AG10803 (cell line): ENCODE measurements around the gene SERPINI2.

ENCODE experiments used
- DNase-seq: peaks from one replicate; pipeline ENCODE4 v3.0.0; 2010; ENCODE audit warnings: low read depth
- H3K4me3 ChIP-seq: 2 replicates; pipeline ENCODE4 v1.5.1; 2011; ENCODE audit warnings: mild to moderate bottlenecking, low read length, control low read depth
- TF ChIP-seq, protein P1 (sequence below): conservative IDR thresholded peaks from 2 replicates; pipeline ENCODE4 v1.5.1; 2011; ENCODE audit warnings: mild to moderate bottlenecking, low read length, control low read depth, inconsistent platforms

Gene SERPINI2

DNA sequence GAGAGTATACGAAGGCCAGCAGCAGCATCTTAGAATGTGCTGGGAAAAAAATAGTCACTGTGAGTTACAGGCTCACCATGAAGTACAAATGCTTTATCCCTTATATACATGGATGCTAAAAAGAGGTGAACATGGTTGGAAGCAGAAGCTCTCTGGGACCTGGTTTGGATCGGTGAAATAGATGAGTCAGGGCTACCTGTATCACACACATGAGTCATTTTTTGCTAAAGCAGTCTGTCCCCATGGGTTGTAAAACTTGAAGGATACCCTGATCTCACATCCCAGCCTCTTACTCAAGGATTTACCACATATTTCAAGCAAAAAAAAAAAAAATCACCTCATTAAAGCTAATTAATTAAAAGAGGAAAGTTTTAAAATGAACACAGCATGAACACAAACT is 6.9 kb upstream of the SERPINI2 start:
- no peak overlapping the region for H3K4me3 ChIP-seq
- TF ChIP-seq, protein P1, sequence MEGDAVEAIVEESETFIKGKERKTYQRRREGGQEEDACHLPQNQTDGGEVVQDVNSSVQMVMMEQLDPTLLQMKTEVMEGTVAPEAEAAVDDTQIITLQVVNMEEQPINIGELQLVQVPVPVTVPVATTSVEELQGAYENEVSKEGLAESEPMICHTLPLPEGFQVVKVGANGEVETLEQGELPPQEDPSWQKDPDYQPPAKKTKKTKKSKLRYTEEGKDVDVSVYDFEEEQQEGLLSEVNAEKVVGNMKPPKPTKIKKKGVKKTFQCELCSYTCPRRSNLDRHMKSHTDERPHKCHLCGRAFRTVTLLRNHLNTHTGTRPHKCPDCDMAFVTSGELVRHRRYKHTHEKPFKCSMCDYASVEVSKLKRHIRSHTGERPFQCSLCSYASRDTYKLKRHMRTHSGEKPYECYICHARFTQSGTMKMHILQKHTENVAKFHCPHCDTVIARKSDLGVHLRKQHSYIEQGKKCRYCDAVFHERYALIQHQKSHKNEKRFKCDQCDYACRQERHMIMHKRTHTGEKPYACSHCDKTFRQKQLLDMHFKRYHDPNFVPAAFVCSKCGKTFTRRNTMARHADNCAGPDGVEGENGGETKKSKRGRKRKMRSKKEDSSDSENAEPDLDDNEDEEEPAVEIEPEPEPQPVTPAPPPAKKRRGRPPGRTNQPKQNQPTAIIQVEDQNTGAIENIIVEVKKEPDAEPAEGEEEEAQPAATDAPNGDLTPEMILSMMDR: no peak
- no peak for DNase-seq

DNA sequence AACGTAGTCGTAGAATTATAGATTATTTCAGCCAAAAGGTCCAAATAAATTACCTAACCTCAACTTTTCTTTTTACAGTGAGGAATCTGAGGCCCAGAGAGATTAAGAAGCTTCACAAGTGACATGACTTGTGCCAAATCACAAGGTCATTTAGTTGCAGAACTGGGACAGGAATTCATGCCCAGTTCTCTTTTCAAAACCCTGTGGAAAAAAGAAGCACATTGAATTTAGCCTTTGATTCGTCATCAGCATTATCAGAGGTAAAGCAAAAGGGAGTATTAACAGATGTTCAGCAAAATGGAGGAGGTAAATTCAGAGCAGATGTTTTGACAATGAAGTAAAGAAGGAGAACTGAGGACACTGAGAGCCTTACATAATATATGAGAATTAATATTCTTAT is 4.5 kb downstream of the SERPINI2 start:
- TF ChIP-seq, protein P1: no peak
- DNase-seq: no peak
- no peak overlapping the region for H3K4me3 ChIP-seq

DNA sequence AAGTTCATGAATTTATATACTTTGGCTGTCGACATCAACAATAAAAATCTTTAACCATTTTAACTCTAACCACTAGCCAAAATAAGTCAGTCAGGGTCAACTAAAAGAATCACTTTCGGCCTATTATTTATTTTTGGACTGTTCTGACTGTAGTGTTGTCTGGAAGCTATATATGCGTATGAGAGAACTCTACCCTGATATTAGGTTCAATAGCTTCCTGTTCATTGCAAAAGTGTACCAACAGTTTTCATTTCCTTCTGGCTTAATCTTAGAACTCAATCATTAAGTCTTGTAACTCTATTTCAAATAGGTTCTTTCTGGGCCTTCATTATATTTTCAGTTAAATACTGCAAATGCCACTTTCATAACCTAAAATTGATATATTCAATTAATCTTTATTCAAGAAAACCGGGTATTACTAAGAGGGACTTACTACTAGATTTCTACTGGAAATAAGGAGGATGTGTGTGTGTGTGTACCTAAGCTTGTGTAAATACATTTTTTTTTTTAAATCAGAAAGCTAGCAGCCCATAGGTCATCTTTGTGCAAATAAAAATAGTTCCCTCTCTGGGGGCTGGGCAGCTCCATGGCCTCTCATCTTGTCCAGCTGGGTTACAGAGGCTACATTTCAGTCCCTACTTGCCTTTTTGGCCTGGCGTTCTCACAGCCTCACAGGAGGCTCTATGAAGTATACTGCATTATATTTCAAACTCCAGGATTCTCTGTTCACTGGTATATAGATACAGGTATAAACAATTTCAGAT is 5.8 kb downstream of the SERPINI2 start:
- no peak overlapping the region for H3K4me3 ChIP-seq
- TF ChIP-seq, protein P1: no peak
- DNase-seq: no peak

DNA sequence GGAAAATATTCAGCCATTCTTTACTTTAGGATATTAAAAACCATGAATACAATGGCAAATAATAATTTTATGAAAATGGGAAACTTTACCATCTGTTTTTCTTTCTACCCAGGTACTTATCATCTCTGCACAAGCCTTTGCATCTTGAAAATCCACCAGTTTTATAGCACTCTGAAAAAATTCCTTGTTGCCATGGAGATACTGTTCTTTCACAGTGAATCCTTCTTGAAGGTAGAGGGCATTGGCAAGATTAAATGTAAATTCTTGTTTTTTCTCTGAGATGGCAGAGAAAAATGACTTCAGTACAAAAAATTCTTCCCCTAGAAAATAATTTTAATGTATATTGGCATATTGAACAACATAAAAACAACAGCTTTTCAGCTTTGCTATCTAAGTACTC is 6.9 kb downstream of the SERPINI2 start:
- DNase-seq: no peak
- TF ChIP-seq, protein P1: no peak
- no peak overlapping the region for H3K4me3 ChIP-seq

DNA sequence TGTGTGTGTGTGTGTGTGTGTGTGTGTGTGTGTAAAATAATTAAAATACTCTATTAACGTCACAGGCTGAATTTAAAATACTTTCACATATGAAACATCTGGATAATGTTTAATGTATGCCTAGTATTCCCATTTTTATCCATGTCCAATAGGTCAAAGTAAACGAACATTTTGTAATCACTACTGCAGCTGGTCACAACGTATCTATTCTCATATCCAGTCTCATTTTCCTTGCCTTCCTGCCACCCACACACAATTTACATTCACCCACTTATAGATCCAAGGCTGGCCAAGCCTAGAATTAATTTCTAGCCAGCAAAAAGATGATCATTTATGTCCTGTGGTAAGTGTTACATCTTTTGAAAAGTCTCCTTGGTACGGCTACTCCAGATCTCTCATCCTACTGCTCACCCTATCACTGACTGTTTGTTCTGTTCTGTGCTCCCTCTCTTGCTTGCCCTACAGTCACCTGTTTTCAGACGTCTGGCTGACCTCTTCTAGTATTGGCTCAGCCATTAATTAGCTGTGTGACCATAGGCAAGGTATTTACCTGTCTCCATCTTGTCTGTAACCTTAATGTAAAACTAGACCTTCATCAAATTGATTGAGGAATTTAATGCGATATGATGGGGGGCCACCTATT is 17.6 kb downstream of the SERPINI2 start:
- no peak for DNase-seq
- H3K4me3 ChIP-seq: no peak overlapping the region
- TF ChIP-seq, protein P1: no peak

DNA sequence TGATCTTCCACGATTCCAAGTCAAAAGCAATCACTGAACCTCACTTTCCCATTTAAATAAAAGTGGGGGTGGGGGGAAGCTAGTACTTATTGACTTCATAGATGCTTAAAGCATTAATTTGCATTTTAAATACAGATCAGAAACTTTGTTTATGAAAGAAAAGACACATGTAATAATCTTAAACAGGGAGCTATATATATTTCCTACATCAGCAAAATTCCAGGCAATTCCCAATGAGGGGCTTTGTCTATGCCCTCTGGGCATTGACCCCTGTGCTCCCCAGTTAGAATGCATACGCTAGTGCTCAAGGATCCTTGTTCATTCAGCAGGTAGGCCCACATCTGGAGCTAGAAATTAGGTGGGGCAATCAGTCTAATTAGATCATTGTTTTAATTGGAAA is 20.0 kb downstream of the SERPINI2 start:
- no peak overlapping the region for H3K4me3 ChIP-seq
- DNase-seq: no peak
- TF ChIP-seq, protein P1: no peak

DNA sequence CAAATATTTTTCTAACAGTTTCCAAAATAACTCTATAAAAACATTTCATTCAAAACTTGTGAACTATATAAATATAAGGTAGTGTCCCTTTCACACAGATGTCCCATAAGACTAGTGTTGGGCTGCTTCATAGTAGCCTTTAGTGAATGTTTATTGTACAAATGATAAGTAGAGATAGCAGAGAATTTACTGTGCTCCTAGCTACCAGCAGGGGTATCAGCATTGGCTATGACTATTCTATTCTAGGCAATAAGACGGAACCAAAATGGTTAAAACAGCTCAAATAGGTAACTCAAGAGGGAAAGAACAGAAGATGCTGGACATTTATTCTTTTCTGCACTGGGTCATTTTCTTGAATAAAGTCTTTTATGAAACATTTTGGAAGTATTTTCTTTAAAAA is 22.6 kb downstream of the SERPINI2 start:
- TF ChIP-seq, protein P1: no peak
- no peak overlapping the region for H3K4me3 ChIP-seq
- DNase-seq: no peak
